Measurements from ENCODE around the gene CNTN4. TPM values are rescaled to one million over a fixed set of nuclear protein-coding genes. Genes with fewer than 3 reads are reported as not detected.

The CNTN4 gene
- total RNA-seq, 2 experiments from 2014 or later, result not detected

GRCh38 chr3:2839876-2840275, 741.2 kb downstream of the CNTN4 start:
- H3K27ac Mint-ChIP-seq, result no peak overlapping the region
- no peaks in the 10 kb centered on the region for H3K4me1 Mint-ChIP-seq
- H3K27me3 Mint-ChIP-seq, result no peaks in the 10 kb centered on the region
- H3K9me3 Mint-ChIP-seq, result no peaks in the 10 kb centered on the region
- H3K36me3 Mint-ChIP-seq, result no peaks in the 10 kb centered on the region
- DNase-seq, result no peak
- H3K4me3 Mint-ChIP-seq, result no peak overlapping the region

GRCh38 chr3:2847062-2847841, 748.6 kb downstream of the CNTN4 start:
- no peaks in the 10 kb centered on the region for H3K9me3 Mint-ChIP-seq
- no peak overlapping the region for H3K4me3 Mint-ChIP-seq
- H3K27me3 Mint-ChIP-seq, result peaks cover 9% of the 10 kb centered on the region
- H3K36me3 Mint-ChIP-seq, result no peaks in the 10 kb centered on the region
- no peaks in the 10 kb centered on the region for H3K4me1 Mint-ChIP-seq
- no peak for DNase-seq
- H3K27ac Mint-ChIP-seq, result no peak overlapping the region

- Mint-ChIP-seq H3K4me3 (no peak overlapping the region), H3K27me3 (peaks cover 9% of the 10 kb centered on the region), H3K9me3 (no peaks in the 10 kb centered on the region), H3K27ac (no peak overlapping the region), H3K36me3 (no peaks in the 10 kb centered on the region), H3K4me1 (no peaks in the 10 kb centered on the region)
- no peak for DNase-seq
Observed at GRCh38 chr3:2849092-2849491, 750.4 kb downstream of the CNTN4 start.

GRCh38 chr3:2850701-2851100, 752.0 kb downstream of the CNTN4 start:
- H3K36me3 Mint-ChIP-seq, result no peaks in the 10 kb centered on the region
- peaks cover 9% of the 10 kb centered on the region for H3K27me3 Mint-ChIP-seq
- no peaks in the 10 kb centered on the region for H3K4me1 Mint-ChIP-seq
- no peaks in the 10 kb centered on the region for H3K9me3 Mint-ChIP-seq
- H3K4me3 Mint-ChIP-seq, result no peak overlapping the region
- H3K27ac Mint-ChIP-seq, result no peak overlapping the region
- no peak for DNase-seq

- no peak for DNase-seq
- Mint-ChIP-seq H3K36me3 (no peaks in the 10 kb centered on the region), H3K4me1 (no peaks in the 10 kb centered on the region), H3K27me3 (peaks cover 9% of the 10 kb centered on the region), H3K9me3 (no peaks in the 10 kb centered on the region), H3K27ac (no peak overlapping the region), H3K4me3 (no peak overlapping the region)
Observed at GRCh38 chr3:2851361-2851760, 752.7 kb downstream of the CNTN4 start.

GRCh38 chr3:2851835-2852234, 753.2 kb downstream of the CNTN4 start:
- no peak for DNase-seq
- Mint-ChIP-seq H3K27ac (no peak overlapping the region), H3K4me1 (no peaks in the 10 kb centered on the region), H3K9me3 (no peaks in the 10 kb centered on the region), H3K27me3 (peaks cover 9% of the 10 kb centered on the region), H3K36me3 (no peaks in the 10 kb centered on the region), H3K4me3 (no peak overlapping the region)

- H3K27me3 Mint-ChIP-seq, result peaks cover 5% of the 10 kb centered on the region
- H3K36me3 Mint-ChIP-seq, result no peaks in the 10 kb centered on the region
- no peaks in the 10 kb centered on the region for H3K4me1 Mint-ChIP-seq
- H3K27ac Mint-ChIP-seq, result no peak overlapping the region
- no peaks in the 10 kb centered on the region for H3K9me3 Mint-ChIP-seq
- DNase-seq, result no peak
- H3K4me3 Mint-ChIP-seq, result no peak overlapping the region
Observed at GRCh38 chr3:2853651-2854050, 755.0 kb downstream of the CNTN4 start.

GRCh38 chr3:2856138-2857133, 757.8 kb downstream of the CNTN4 start:
- no peak overlapping the region for H3K4me3 Mint-ChIP-seq
- H3K27me3 Mint-ChIP-seq, result peaks cover 3% of the 10 kb centered on the region
- no peak for DNase-seq
- H3K9me3 Mint-ChIP-seq, result no peaks in the 10 kb centered on the region
- H3K27ac Mint-ChIP-seq, result no peak overlapping the region
- no peaks in the 10 kb centered on the region for H3K36me3 Mint-ChIP-seq
- no peaks in the 10 kb centered on the region for H3K4me1 Mint-ChIP-seq

GRCh38 chr3:2860626-2861025, 762.0 kb downstream of the CNTN4 start:
- Mint-ChIP-seq H3K4me1 (no peaks in the 10 kb centered on the region), H3K36me3 (no peaks in the 10 kb centered on the region), H3K27me3 (peaks cover 3% of the 10 kb centered on the region), H3K4me3 (no peak overlapping the region), H3K27ac (no peak overlapping the region), H3K9me3 (no peaks in the 10 kb centered on the region)
- no peak for DNase-seq

- Mint-ChIP-seq H3K9me3 (no peaks in the 10 kb centered on the region), H3K4me3 (no peak overlapping the region), H3K4me1 (no peaks in the 10 kb centered on the region), H3K27me3 (peaks cover 3% of the 10 kb centered on the region), H3K27ac (no peak overlapping the region), H3K36me3 (no peaks in the 10 kb centered on the region)
- DNase-seq, result no peak
Observed at GRCh38 chr3:2861120-2861519, 762.5 kb downstream of the CNTN4 start.

- H3K9me3 Mint-ChIP-seq, result no peaks in the 10 kb centered on the region
- peaks cover 7% of the 10 kb centered on the region for H3K27me3 Mint-ChIP-seq
- DNase-seq, result no peak
- no peaks in the 10 kb centered on the region for H3K4me1 Mint-ChIP-seq
- no peak overlapping the region for H3K27ac Mint-ChIP-seq
- no peaks in the 10 kb centered on the region for H3K36me3 Mint-ChIP-seq
- H3K4me3 Mint-ChIP-seq, result no peak overlapping the region
Observed at GRCh38 chr3:2861920-2862319, 763.3 kb downstream of the CNTN4 start.

GRCh38 chr3:2862366-2862765, 763.7 kb downstream of the CNTN4 start:
- Mint-ChIP-seq H3K27ac (no peak overlapping the region), H3K36me3 (no peaks in the 10 kb centered on the region), H3K4me3 (no peak overlapping the region), H3K9me3 (no peaks in the 10 kb centered on the region), H3K27me3 (peaks cover 7% of the 10 kb centered on the region), H3K4me1 (no peaks in the 10 kb centered on the region)
- DNase-seq, result no peak

GRCh38 chr3:2863127-2863526, 764.5 kb downstream of the CNTN4 start:
- no peaks in the 10 kb centered on the region for H3K4me1 Mint-ChIP-seq
- H3K36me3 Mint-ChIP-seq, result no peaks in the 10 kb centered on the region
- H3K4me3 Mint-ChIP-seq, result no peak overlapping the region
- DNase-seq, result no peak
- H3K9me3 Mint-ChIP-seq, result no peaks in the 10 kb centered on the region
- H3K27me3 Mint-ChIP-seq, result peaks cover 4% of the 10 kb centered on the region
- H3K27ac Mint-ChIP-seq, result no peak overlapping the region

- Mint-ChIP-seq H3K27ac (no peak overlapping the region), H3K4me1 (no peaks in the 10 kb centered on the region), H3K4me3 (no peak overlapping the region), H3K27me3 (peaks cover 4% of the 10 kb centered on the region), H3K9me3 (no peaks in the 10 kb centered on the region), H3K36me3 (no peaks in the 10 kb centered on the region)
- DNase-seq, result no peak
Observed at GRCh38 chr3:2869905-2870304, 771.2 kb downstream of the CNTN4 start.

- DNase-seq, result no peak
- H3K27me3 Mint-ChIP-seq, result peaks cover 4% of the 10 kb centered on the region
- H3K4me1 Mint-ChIP-seq, result no peaks in the 10 kb centered on the region
- no peak overlapping the region for H3K27ac Mint-ChIP-seq
- H3K9me3 Mint-ChIP-seq, result no peaks in the 10 kb centered on the region
- H3K36me3 Mint-ChIP-seq, result no peaks in the 10 kb centered on the region
- no peak overlapping the region for H3K4me3 Mint-ChIP-seq
Observed at GRCh38 chr3:2870724-2871333, 772.2 kb downstream of the CNTN4 start.
